GM19397 (cell line): ENCODE measurements around the gene ZDHHC9.

ENCODE experiments used
- ATAC-seq: cut with Tn5 transposase; IDR thresholded peaks from one replicate; pipeline ENCODE4 v1.9.1; 2021; ENCODE audit warnings: mild to moderate bottlenecking, moderate library complexity; ENCODE audit not compliant: unreplicated experiment

ZDHHC9 gene

DNA sequence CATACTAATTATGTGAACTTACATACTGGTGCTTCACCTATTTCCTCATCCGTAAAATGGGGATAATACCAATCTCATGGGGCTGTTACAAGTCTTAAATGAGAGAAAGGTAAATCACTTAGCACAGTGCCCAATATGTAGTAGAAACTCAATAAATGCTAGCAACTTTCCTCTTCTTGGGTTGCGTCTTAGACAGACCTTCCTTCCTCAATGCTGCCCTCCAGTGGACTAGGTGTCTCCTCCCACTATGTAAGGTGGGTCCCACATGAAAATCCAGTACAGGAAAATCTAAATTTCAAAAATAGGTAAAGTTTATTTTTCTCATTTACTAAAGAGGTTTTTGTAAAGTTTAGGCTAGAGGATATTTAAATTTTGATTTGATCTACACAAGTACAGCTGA, 20.6 kb downstream of the ZDHHC9 start:
- no peak for ATAC-seq

DNA sequence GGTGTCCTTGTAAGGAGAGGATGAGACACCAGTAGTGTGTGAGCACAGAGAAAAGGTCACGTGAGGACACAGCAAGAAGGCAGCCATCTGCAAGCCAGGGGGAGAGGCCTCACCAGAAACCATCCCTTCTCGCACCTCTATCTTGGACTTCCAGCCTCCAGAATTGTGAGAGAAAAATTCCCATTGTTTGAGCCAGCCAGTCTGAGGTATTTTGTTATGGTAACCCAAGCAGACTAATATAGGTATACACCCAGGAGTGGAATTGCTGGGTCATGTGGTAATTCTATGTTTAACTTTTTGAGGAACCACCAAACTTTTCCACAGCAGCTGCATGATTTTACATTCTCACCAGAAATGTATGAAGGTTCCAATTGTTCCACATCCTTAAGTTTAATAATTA, 25.6 kb downstream of the ZDHHC9 start:
- no peak for ATAC-seq

DNA sequence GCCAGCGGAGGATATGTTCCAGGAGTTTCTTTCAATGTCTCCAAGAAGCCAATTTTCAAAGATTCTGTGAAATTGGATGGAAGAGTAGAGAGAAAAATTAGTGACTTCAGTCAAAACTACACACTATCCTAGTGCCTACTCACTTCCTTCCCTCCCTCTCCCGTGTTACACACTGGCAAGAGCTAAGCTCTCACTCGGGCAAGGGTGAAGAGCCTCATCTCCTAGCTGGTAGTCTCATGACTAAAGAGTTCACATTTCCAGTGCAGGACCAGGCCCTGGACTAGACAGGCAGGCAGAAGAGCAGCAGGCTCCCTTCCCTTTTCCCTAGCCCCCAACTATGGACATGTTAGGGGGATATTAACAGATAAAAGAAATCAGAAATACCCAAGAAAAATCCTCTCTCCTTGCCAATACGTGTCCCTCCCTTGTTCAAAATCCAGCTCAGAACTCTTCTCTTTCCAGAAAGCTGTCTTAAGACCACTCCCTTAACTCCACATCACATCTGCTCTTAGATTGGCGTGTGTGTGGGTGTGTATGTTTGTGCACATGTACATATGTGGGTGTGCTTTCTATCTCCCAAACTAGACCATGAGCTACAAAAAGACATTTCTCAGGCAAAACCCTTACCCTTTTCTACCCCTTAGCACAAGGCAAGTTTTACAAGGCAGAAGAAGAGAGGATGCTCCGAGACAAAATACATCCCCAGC, 29.9 kb downstream of the ZDHHC9 start:
- ATAC-seq = no peak

DNA sequence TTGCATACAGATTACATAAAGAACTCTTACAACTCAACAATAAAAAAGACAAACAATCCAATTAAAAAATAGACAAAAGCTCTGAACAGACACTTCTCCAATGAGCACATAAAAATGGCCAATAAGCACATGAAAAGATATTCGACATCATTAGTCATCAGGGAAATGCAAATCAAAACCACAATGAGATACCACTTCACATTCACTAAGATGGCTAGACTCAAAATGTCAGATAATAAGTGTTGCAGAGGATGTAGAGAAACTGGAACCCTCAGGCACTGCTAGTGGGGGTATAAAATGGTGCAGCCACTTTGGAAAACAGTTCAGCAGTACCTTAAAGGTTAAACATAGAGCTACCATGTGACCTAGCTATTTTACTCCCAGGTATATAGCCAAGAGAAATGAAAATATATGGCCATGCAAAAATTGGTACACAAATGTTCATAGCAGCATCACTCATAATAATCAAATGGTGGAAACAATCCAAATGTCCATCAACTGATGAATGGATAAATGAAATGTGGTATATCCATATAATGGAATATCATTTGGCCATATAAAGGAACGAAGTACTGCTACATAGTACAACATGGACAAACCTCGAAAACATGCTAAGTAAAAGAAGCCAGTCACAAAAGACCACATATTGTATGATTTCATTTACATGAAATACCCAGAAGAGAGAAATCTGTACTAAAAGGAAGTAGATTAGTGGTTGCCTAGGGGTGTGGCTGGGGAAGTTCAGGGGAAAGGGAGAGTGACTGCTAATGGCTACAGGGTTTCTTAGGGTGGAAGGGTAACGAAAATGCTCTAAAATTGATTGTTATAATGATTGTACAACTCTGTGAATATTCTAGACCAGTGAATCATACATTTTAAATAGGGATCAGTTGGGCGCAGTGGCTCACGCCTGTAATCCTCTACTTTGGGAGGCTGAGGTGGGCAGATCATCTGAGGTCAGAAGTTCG, 34.6 kb downstream of the ZDHHC9 start:
- no peak for ATAC-seq

DNA sequence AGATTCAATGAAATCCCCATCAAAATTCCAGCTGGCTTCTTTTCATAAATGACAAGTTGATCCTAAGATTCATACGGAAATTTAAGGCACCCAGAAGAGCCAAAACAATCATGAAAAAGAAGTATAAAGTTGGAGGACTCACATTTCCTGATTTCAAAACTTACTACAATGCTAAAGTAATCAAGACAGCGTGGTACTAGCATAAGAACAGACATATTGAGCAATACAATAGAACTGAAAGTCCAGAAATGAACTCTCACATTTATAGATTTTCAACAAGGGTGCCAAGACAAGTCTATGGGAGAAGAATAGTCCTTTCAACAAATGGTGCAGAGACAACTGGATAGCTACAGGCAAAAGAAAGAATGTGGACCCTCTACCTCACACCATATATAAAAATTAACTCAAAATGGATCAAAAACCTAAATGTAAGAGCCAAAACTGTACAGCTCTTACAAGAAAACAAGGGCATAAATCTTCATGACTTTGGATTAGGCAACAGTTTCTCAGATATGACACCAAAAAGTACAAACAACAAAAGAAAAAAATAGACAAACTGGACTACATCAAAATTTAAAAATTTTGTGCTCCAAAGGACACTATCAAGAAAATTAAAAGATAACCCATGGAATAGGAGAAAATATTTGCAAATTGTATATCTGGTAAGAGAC, 35.4 kb downstream of the ZDHHC9 start:
- ATAC-seq = no peak

DNA sequence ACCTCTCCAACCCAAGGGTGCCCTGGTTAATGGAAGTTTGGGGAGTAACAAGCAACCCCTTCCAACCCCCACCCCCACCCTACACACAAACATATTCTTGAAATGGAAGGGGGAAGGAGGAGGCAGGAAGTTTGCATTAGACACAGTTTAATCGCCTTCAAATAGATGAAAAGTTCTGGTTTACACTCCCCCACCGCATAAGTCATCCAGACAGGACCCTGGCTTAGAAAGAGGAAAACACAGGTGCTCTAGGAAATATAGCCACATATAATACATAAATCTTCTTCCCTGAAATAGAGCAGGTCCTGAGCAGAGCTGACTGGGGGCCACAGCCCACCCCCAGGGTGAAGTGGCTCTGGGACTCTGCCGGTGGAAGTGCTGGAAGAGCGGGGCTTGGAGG, 38.9 kb downstream of the ZDHHC9 start:
- ATAC-seq = no peak

DNA sequence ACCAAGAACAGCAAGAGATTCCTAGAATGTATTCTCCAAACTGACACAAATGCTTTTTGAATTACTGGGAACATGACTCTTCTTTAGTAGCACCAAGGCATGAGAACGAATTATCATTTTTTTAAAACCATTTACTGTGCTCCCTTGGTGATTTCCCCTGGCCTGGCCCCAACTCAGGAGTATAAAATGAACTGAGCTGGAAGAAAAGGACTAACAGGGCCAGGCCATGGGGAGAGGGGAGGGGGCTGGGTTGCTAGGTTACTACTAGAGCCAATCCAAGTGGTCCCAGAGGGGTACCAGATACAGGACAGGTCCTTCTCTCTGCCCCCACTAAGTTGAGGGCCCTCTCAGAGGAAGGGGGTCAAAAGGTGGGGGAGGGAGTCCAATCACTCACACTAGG, 40.8 kb downstream of the ZDHHC9 start:
- no peak for ATAC-seq

DNA sequence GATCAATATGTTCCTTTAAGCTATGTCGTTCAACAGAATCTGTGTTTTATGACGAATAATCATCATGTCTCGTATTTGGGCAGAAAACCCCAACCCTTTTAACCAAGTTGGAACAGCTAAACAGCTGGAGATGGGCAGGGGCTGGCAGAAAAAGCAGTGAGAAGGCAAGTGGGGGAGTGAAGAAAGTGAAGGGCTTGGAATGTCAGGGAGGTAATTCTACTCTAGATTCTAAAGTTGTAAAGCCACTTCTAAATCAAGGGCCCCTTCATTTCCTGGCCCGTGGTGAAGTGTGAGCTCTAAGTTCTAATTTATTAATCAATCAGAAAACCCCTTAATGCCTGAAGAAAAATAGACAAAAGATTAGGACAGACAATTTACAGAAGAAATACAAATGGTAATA, 43.5 kb downstream of the ZDHHC9 start:
- ATAC-seq = no peak

DNA sequence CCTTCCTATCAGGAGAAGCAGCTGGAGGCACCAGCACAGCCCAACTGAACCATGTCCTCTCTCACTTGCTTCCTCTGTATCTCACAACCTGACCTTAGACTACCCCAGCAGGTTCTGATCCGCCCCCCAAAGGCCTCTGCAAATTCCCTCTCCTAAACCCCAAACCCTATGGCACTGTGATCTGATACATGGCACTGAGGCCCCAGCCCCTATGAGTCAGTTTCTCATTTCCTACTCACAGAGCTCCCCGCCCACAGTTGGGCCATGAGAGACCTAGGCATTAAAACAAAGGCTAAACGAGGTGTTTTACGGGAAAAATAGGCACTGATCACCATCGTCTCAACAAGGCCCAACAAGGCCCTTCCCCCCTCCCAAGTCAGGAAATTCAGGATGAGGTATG, 44.8 kb downstream of the ZDHHC9 start:
- no peak for ATAC-seq

DNA sequence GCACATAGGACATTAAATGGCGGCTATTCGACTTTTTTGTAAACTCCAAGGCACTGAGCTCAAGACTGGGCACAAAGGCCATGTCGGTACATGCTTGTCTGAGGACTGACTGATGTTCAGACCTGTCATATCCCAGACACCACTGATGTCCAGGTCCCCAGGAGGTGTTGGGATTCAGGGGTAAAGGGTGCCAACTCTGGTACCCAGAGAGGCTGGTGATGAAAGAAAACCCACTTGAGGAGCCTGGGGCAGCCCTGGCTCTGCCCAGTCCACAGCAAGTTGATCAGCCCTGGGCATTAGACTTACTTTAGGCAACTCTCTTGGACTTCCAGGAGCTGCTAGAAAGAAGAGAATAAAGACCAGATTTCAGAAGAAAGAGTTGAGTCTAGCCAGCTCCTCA, 45.2 kb downstream of the ZDHHC9 start:
- ATAC-seq = no peak

DNA sequence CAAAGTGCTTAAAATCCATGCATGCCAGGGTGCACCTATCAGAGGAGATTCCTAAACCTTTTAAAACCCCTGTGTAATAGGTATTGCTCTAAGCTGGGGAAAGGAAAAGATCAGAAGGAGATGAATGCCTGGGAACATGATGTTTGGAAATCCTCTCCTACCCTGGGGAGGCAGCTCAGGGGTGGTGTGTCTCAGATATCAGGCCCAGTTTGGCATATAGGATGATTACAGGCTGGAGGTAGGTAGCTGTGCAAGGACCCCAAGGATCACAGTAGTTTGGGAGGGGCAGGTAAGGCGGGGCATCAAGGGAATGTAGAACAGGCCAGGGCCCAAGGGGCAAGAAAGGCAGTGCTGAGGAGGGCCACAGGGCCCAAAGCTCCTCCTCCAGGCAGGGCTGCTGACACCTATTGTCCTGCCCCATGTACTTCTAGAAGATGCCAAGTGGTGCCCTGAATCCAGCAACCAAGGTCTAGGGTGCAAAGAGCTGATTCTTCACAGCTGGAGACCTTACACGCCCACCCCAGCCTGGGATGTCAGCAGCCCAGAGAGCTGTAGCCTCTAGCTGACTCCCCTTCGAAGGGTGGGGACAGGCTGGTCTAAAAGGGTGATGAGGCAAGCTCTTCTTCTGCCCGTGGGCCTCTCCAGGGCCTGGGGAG, 46.3 kb downstream of the ZDHHC9 start:
- ATAC-seq = no peak

DNA sequence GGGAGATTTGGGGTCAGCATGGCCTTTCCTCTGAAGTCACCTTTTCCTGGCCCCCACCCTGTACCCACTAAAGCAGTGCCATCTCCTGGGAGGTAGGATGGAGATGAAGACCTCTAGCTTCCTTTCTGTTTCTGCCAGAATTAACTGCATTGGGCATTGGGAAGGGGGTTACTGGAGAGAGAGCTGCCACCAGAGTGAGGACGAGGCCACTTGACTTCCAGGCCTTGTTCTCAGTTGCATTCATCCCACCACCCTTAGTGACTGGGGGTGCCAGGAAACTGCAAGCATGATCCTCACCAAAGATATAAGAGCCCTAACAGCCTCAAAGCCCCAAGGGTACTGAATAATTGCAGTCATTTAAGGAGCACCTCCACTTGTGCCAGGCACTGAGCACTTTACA, 48.1 kb downstream of the ZDHHC9 start:
- ATAC-seq = no peak

DNA sequence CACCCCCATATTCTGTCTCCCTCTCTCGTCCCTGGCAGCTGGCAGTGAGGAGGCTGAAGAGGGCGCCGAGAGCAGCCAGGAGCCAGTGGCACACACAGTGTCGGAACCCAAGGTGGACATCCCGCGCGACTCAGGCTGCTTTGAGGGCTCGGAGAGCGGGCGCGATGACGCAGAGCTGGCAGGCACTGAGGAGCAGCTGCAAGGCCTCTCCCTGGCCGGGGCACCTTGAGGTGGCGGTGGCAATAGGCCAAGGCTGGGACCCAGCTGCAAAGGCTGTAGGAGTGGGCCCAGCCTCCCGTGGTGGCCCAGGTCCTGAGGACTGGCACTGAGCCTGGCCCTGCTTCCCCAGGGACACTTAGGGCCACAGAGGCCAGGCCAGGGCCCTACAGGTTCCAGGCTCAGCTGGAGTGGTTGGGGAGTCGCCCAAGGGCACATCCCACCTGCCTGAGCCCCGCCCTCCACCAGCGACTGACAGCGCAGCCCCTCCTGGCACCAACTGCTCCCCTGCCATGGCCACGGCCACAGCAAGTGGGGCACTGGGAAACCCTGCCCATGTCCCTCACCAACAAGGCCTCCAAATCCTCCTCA, 50.0 kb downstream of the ZDHHC9 start:
- no peak for ATAC-seq

DNA sequence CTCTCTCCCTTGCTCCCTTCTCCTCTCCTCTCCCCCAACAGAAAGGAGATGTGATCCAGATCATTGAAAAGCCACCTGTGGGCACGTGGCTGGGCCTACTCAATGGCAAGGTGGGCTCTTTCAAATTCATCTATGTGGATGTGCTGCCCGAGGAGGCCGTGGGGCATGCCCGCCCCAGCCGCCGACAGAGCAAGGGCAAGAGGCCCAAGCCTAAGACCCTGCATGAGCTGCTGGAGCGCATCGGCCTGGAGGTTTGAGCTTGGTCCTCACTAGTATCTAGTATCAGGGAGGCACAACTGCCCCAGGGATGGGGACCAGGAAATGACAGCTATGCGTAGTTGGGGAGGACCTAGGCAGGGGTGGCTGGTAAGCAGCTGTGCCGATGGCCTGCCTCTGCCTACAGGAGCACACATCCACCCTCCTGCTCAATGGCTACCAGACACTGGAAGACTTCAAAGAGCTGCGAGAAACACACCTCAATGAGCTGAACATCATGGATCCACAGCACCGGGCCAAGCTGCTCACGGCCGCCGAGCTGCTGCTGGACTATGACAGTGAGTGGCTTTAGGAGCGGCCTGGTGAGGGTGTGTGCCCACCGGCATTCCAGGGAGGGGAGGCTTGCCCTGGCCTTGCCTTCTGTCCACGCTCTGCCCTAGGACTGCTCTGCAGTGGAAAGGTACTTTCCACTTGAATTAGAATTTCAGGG, 50.9 kb downstream of the ZDHHC9 start:
- no peak for ATAC-seq

DNA sequence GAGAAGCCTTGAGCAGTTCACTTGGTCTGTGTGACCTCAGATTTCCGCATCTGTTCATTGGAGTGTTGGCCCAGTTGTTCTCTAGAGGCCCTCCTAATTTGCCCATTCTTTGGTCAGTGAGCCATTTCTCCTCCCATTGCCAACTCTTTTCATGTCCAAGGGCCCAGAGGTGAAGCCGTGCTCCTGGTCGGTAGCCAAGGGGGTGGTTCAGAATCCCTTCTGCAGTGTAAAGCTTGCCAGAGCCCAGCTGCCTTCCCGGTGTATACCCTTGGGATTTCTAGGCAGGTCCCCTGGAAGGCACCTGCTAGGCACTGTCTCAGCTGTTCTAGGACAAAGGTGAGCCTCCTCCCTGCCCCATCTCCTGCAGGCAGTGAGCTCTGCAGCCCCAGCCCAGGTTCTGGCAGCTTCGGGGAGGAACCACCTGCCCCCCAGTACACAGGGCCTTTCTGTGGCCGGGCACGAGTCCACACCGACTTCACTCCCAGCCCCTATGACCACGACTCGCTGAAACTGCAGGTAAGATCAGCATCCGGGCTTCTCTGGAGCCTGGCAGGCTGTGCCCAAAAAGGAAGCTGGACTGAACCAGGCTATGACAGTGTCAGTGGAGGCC, 51.6 kb downstream of the ZDHHC9 start:
- no peak for ATAC-seq

DNA sequence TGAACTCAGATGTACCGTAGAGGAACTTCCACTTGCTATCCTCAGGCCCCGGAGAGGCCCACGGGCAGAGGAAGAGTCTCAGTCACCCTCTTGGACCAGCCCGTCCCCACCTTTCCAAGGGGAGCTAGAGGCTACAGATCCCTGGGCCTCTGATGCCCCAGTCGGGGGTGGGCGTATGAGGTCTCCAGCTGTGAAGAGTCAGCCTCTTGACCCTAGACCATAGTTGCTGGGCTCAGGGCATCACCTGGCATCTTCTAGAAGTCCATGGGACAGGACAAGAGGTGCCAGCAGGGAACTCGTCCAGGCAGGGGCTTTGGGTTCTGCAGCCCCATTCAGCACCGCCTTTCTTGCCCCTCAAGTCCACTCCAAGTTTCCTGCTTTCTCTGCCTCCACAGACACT, 52.4 kb downstream of the ZDHHC9 start:
- ATAC-seq = no peak

DNA sequence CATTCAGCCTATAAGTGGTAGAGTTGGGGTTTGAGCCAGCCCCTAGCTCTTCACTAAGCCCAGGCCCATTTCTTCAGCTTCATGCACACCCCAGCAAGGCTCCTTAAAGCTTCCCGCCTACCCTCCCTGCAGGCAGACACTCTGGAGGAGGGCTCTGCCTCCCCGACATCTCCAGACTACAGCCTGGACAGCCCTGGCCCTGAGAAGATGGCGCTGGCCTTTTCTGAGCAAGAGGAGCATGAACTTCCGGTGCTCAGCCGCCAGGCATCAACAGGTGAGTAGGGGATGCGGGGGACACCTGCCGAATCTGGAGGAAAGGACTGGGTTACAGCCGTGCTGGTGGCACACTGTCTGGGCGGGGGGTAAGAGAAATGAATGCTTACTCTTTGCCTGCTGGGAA, 52.9 kb downstream of the ZDHHC9 start:
- ATAC-seq = no peak

DNA sequence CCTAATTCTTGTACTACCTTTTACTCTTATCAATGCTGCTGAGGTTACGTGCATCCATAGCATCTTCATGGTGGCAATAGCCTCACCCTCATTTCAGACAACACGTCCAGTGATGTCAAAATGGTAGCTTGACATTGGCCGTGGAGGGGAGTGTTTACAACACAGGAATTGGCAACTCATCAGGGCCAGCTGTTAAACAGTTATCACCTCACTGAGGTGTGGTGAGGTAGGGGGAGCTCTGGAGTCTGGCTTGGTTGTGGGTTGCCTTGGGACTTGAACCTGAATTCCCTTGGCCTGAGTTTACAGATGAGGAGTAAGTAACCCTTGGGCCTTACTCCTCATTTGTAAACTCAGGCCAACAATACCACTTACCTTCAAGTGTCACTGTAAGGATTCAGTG, 53.5 kb downstream of the ZDHHC9 start:
- no peak for ATAC-seq

DNA sequence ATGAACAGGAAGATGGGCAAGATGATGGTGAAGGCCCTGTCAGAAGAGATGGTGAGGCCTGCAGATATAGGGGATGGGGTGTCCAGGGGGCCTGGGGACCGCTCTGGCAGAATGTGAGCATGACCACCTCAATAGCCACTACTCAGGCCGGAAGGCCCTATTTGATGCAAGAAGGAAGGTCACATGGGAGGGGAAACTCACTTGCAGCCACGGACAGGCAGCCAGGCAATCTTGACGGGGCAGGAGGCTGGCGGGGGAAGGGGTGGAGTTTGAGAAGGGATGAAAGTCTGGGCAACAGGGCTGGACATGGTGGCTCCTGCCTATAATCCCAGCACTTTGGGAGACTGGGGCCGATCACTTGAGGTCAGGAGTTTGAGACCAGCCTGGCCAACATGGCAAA, 55.2 kb downstream of the ZDHHC9 start:
- ATAC-seq = no peak
